DND-41 (cell line): ENCODE results near the gene CELSR1.

Source experiments
- CTCF ChIP-seq: IDR thresholded peaks from 2 replicates; pipeline ENCODE4 v1.5.1; 2012; ENCODE audit warnings: borderline replicate concordance, low read length, moderate library complexity, mild to moderate bottlenecking; ENCODE audit not compliant: poor library complexity, severe bottlenecking; ENCODE audit errors: extremely low read depth
- EZH2 ChIP-seq: IDR thresholded peaks from 3 replicates; pipeline ENCODE4 v1.6.1; 2012; ENCODE audit warnings: borderline replicate concordance, low read depth, mild to moderate bottlenecking, moderate library complexity, low read length, inconsistent platforms; ENCODE audit not compliant: severe bottlenecking

- TF ChIP-seq EZH2: no peak
- no peak for TF ChIP-seq CTCF
These were observed 53.1 kb downstream of the CELSR1 start for GRCh38 chr22:46484156-46484860.
